Right lobe of liver (tissue), 6 donors: Measurements from ENCODE around the gene CYP2C19. TPM values are rescaled to one million over a fixed set of nuclear protein-coding genes. Genes with fewer than 3 reads are reported as not detected.
"Not testable (repeated sequence)": the region's sequence is repeated elsewhere in the genome, so short reads cannot be mapped to it uniquely, and the experiment has no call there.

Experiments
- ATAC-seq, 4 donors: fragments of 200-7000 bp; cut with Tn5 transposase; one replicate each; pipeline ENCODE4 v1.9.1; 2020; ENCODE audit warnings: mild to moderate bottlenecking in 4 of 4, moderate library complexity in 4 of 4
- DNase-seq, 3 donors: peaks; one replicate each; pipeline ENCODE4 v3.0.0-alpha.2; 2020
- H3K27ac ChIP-seq, 3 donors: fragments of 200-600 bp; one replicate each; pipeline ENCODE4 v1.8.0; 2022
- H3K27me3 ChIP-seq, 2 donors: fragments of 200-600 bp; one replicate each; pipeline ENCODE4 v1.8.0; 2022
- H3K36me3 ChIP-seq, 4 donors: fragments of 200-600 bp; sonication (generic) in 1 of 4; one replicate each; pipeline versions ENCODE4 v1.5.1 to v1.8.0; 2017 to 2022; ENCODE audit warnings: control low read depth in 1 of 4
- H3K4me1 ChIP-seq, 4 donors: fragments of 200-600 bp; sonication (generic) in 1 of 4; one replicate each; pipeline versions ENCODE4 v1.5.1 to v1.8.0; 2017 to 2022; ENCODE audit warnings: control low read depth in 1 of 4
- H3K4me3 ChIP-seq, 3 donors: fragments of 200-600 bp; one replicate each; pipeline ENCODE4 v1.8.0; 2022
- H3K9me3 ChIP-seq, 4 donors: fragments of 200-600 bp; sonication (generic) in 1 of 4; one replicate each; pipeline versions ENCODE4 v1.5.1 to v1.8.0; 2017 to 2022; ENCODE audit warnings: control low read depth in 1 of 4
- POLR2A ChIP-seq: fragments of 450-650 bp; IDR thresholded peaks from one replicate; pipeline ENCODE4 v1.6.1; 2017; ENCODE audit warnings: antibody characterized with exemption, mild to moderate bottlenecking
- WGBS: methylation state at CpG from one replicate; pipeline ENCODE4 v1.1.6; 2018; ENCODE audit warnings: low coverage, low lambda C conversion rate; ENCODE audit not compliant: insufficient coverage; ENCODE audit errors: missing lambda C conversion rate; 5-methylcytosine and 5-hydroxymethylcytosine counted together
- intact Hi-C, 2 donors: fragments of 100-400 bp; cut with DNase I; formaldehyde crosslinking; loops; one replicate each; pipeline versions ENCODE4 v1.11.2 to v1.14.1; 2022
- total RNA-seq, 6 experiments: library from RNA; depleted of rRNA in 2 of 6; stranded (reverse); fragments of >200 nt in 2 of 6; fragmentation: NEBNext Ultra II Directional in 3 of 6; extraction: Animal tissue kit (Norgen Biotek cat#: 25700) in 3 of 6; gene quantifications; one replicate each; pipeline versions ENCODE4 v1.1.0 to v1.2.4, GENCODE V29; 2016 to 2023
- TF ChIP-seq, protein P1 (sequence below), 4 donors: fragments of 200-600 bp in 3 of 4; fragments of 450-650 bp in 1 of 4; IDR thresholded peaks; one replicate each; pipeline versions ENCODE4 v1.5.1 to v1.8.0; 2016 to 2022; ENCODE audit warnings: antibody characterized with exemption in 4 of 4, mild to moderate bottlenecking in 2 of 4
- donor health status: DM: no; HTN: yes; CAD: no.
- donor health status: DM: no; HTN: no; CAD: no.
- donor health status: DM: no; HTN: no; CAD: no.
- donor health status: DM: no; HTN: yes; CAD: no.
- donor health status: DM: no; HTN: yes; CAD: no.

The CYP2C19 gene
- total RNA-seq, 6 experiments from 2014 or later, result 6.4 to 1,678 (median 12.3) TPM

DNA sequence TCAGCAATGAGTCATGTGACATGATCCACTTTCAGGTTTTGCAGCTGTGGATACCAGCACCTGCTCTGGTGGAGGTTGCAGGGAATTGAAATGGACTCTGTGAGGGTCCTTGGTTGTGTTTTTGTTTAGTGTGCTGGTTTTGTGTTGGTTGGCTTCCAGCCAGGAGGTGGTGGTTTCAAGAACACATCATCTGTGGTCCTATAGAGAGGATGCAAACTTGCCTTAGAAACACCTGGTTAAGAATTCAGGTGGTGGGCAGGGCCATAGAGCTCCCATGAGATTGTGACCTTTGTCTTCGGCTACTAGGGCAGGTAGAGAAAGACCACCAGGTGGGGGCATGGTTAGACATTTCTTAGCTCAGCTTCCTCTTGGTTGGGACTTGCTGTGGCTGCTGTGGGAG lies 116.7 kb downstream of the CYP2C19 start:
- ATAC-seq (no peak), DNase-seq (no peak)
- no peak overlapping the region for H3K4me3 ChIP-seq
- WGBS, result 60% methylated on average over 1 of the region's 1 CpG
- TF ChIP-seq POLR2A, result no peak
- TF ChIP-seq, protein P1, sequence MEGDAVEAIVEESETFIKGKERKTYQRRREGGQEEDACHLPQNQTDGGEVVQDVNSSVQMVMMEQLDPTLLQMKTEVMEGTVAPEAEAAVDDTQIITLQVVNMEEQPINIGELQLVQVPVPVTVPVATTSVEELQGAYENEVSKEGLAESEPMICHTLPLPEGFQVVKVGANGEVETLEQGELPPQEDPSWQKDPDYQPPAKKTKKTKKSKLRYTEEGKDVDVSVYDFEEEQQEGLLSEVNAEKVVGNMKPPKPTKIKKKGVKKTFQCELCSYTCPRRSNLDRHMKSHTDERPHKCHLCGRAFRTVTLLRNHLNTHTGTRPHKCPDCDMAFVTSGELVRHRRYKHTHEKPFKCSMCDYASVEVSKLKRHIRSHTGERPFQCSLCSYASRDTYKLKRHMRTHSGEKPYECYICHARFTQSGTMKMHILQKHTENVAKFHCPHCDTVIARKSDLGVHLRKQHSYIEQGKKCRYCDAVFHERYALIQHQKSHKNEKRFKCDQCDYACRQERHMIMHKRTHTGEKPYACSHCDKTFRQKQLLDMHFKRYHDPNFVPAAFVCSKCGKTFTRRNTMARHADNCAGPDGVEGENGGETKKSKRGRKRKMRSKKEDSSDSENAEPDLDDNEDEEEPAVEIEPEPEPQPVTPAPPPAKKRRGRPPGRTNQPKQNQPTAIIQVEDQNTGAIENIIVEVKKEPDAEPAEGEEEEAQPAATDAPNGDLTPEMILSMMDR (IDR thresholded peaks at IDR 0.05), result no peak
- no peaks in the 10 kb centered on the region for H3K9me3 ChIP-seq
- no peaks in the 10 kb centered on the region for H3K27me3 ChIP-seq
- no peaks in the 10 kb centered on the region for H3K36me3 ChIP-seq
- H3K27ac ChIP-seq, result no peak overlapping the region
- H3K4me1 ChIP-seq, result peaks cover 0 to 14% (median 3%) of the 10 kb centered on the region in 4 donors
- intact Hi-C loops, result no loop called here

DNA sequence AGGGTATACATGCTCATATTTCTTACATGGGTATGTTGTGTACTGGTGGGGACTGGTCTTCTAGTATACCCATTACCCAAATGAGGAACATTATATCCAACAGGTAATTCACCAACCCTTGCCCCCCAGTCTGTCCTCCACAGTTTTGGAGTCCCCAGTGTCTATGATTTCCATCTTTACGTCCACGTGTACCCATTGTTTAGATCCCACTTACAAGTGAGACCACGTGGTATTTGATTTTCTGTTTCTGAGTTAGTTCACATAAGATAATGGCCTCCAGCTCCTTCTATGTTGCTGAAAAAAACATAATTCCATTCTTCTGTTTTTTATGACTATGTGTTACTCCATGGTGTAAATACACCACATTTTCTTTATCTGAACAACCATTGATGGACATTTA lies 126.6 kb downstream of the CYP2C19 start:
- TF ChIP-seq, protein P1 (IDR thresholded peaks at IDR 0.05), result no peak
- TF ChIP-seq POLR2A, result no peak
- H3K27me3 ChIP-seq, result no peaks in the 10 kb centered on the region
- H3K9me3 ChIP-seq, result no peaks in the 10 kb centered on the region
- 74% methylated on average over 3 of the region's 3 CpGs for WGBS
- H3K36me3 ChIP-seq, result no peaks in the 10 kb centered on the region
- intact Hi-C loops, result no loop called here
- ATAC-seq (no peak), DNase-seq (no peak)
- no peak overlapping the region for H3K4me3 ChIP-seq
- H3K4me1 ChIP-seq, result peaks cover 0 to 11% (median 0%) of the 10 kb centered on the region in 4 donors
- no peak overlapping the region for H3K27ac ChIP-seq

DNA sequence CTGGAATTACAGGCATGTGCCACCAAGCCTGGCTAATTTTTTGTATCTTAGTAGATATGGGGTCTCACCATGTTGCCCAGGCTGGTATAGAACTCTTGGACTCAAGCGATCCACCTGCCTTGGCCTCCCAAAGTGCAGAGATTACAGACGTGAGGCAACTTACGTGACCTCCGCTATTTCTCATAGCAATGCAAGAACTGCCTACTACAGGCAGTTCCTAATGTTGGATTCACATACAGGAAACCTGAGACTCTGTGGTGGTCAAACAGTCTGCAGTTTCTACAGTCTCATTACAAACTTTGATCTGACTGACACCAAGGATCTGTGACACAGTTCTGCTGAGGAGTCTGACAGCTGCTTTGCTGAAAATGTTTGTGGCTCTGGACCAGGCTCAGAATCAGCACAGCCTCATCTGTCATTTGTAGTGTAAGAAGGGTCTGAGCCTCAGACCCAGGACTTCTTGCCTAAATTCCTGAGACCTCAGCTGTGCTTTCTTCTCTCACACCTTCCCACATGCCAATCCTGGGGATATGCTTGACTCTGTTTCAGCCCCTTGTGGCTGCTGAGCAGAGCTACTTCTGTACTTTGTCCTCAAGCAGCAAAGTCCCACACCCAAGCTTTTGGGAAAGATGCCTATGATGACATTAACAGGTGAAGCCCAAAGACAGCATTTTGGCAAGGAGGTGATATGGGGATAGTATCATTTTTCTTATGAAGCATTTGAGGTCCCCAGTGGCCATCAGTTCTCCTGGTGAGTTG lies 128.0 kb downstream of the CYP2C19 start:
- Histone ChIP-seq H3K36me3 (no peaks in the 10 kb centered on the region), H3K9me3 (no peaks in the 10 kb centered on the region), H3K27ac (peak overlapping the region in 1 of 3 donors; percentile 31), H3K4me1 (peaks cover 0 to 11% (median 0%) of the 10 kb centered on the region in 4 donors), H3K27me3 (no peaks in the 10 kb centered on the region), H3K4me3 (no peak overlapping the region)
- 69% methylated on average over 4 of the region's 4 CpGs for WGBS
- intact Hi-C loops, result no loop called here
- TF ChIP-seq POLR2A, result no peak
- TF ChIP-seq, protein P1 (IDR thresholded peaks at IDR 0.05), result peak in 2 of 4 donors; percentile 7 to 22
- ATAC-seq (peak; percentile 71 to 95 (median 78)), DNase-seq (no peak)

DNA sequence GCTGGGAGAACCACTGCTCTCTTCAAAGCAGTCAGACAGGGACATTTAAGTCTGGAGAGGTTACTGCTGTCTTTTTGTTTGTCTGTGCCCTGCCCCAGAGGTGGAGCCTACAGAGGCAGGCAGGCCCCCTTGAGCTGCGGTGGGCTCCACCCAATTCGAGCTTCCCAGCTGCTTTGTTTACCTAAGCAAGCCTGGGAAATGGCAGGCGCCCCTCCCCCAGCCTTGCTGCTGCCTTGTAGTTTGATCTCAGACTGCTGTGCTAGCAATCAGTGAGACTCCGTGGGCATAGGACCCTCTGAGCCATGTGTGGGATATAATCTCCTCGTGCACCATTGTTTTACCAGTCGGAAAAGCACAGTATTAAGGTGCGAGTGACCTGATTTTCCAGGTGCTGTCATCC lies 135.9 kb downstream of the CYP2C19 start:
- H3K9me3 ChIP-seq, DNase-seq, ATAC-seq, H3K4me3 ChIP-seq, H3K36me3 ChIP-seq, H3K27ac ChIP-seq, H3K27me3 ChIP-seq, intact Hi-C loops: not testable (repeated sequence)
- peaks cover 0 to 24% (median 3%) of the 10 kb centered on the region in 4 donors for H3K4me1 ChIP-seq
- 50% methylated on average over 3 of the region's 7 CpGs for WGBS

DNA sequence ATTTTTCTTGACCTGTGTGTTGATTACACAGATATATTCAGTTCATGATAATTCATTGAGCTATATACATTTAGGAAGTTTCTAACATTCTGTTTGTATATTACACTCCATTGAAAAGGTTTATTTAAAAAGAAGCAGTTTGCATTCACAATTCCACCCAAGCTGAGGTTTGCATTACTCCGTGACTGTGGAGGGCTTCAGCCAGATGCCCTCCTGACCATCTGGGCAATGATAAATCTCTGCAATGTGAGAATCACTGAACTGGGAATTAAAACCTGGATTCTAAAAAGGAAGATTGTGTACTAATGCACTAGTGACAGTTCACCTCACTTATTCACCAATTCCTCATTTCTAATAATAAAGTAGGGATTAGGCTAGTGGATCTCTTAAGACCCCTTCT lies 139.6 kb downstream of the CYP2C19 start:
- H3K36me3 ChIP-seq, result no peaks in the 10 kb centered on the region
- TF ChIP-seq, protein P1 (IDR thresholded peaks at IDR 0.05), result no peak
- TF ChIP-seq POLR2A, result no peak
- no peak for DNase-seq
- 22% methylated on average over 1 of the region's 1 CpG for WGBS
- peak overlapping the region; percentile 1 to 28 (median 12) for H3K4me3 ChIP-seq
- peaks cover 0 to 49% (median 10%) of the 10 kb centered on the region in 4 donors for H3K4me1 ChIP-seq
- intact Hi-C loops, result no loop called here
- H3K27me3 ChIP-seq, result no peaks in the 10 kb centered on the region
- H3K27ac ChIP-seq, result peak overlapping the region; percentile 68 to 77 (median 70)
- no peaks in the 10 kb centered on the region for H3K9me3 ChIP-seq
- peak; percentile 29 to 39 (median 34) for ATAC-seq
